GM19397 (cell line): ENCODE data around the gene GET3.

ENCODE experiments used
- ATAC-seq: cut with Tn5 transposase; IDR thresholded peaks from one replicate; pipeline ENCODE4 v1.9.1; 2021; ENCODE audit warnings: mild to moderate bottlenecking, moderate library complexity; ENCODE audit not compliant: unreplicated experiment

GET3 gene

GRCh38 chr19:12750851-12751250, 13.6 kb downstream of the GET3 start:
- no peak for ATAC-seq

- ATAC-seq: no peak
Measured at GRCh38 chr19:12751635-12752034, 14.3 kb downstream of the GET3 start, which contains the start of gene BEST2. TSS of gene BEST2 (plus strand) at chr19:12751791. CDS start at chr19:12752593, 802 bp downstream.

- no peak for ATAC-seq
Measured at GRCh38 chr19:12752056-12752781, 14.9 kb downstream of the GET3 start.

GRCh38 chr19:12754465-12755196, 17.3 kb downstream of the GET3 start:
- ATAC-seq: no peak

GRCh38 chr19:12756150-12756883, 19.0 kb downstream of the GET3 start:
- no peak for ATAC-seq

GRCh38 chr19:12757544-12758274, 20.4 kb downstream of the GET3 start:
- no peak for ATAC-seq

GRCh38 chr19:12759686-12760085, 22.4 kb downstream of the GET3 start:
- no peak for ATAC-seq

GRCh38 chr19:12763100-12763499, 25.8 kb downstream of the GET3 start:
- ATAC-seq: no peak

GRCh38 chr19:12764698-12765097, 27.4 kb downstream of the GET3 start:
- no peak for ATAC-seq

GRCh38 chr19:12766051-12766521, 28.8 kb downstream of the GET3 start:
- no peak for ATAC-seq

- ATAC-seq: no peak
Measured at GRCh38 chr19:12767150-12767549, 29.9 kb downstream of the GET3 start.

- no peak for ATAC-seq
Measured at GRCh38 chr19:12767666-12768065, 30.4 kb downstream of the GET3 start.

GRCh38 chr19:12769689-12770088, 32.4 kb downstream of the GET3 start:
- no peak for ATAC-seq

GRCh38 chr19:12770922-12771321, 33.6 kb downstream of the GET3 start:
- no peak for ATAC-seq

- no peak for ATAC-seq
Measured at GRCh38 chr19:12772323-12772722, 35.0 kb downstream of the GET3 start.

- ATAC-seq: no peak
Measured at GRCh38 chr19:12773571-12773970, 36.3 kb downstream of the GET3 start.

GRCh38 chr19:12774588-12775555, 37.6 kb downstream of the GET3 start, which contains the start of gene HOOK2:
TSS of gene HOOK2 (minus strand) at chr19:12775552. CDS start at chr19:12775449, 103 bp downstream.
- no peak for ATAC-seq

GRCh38 chr19:12777217-12778016, 40.1 kb downstream of the GET3 start:
- ATAC-seq: peak; percentile 33
